M059J (cell line): ENCODE results near the gene VSIG1. TPM values are rescaled to one million over a fixed set of nuclear protein-coding genes. Genes with fewer than 3 reads are reported as not detected.

ENCODE experiments used
- total RNA-seq: library from RNA; depleted of rRNA; stranded (reverse); fragments of >200 nt; shearing (Covaris generic); gene quantifications from 2 replicates; pipeline ENCODE4 v1.2.3, GENCODE V29; 2014; rRNA removed

Gene VSIG1
- total RNA-seq, 1 experiment from 2014 or later, result 0.15 TPM

Other genes starting within 250 kb of the VSIG1 start
- gene MID2, start 219.2 kb upstream of the VSIG1 start, total RNA-seq, result 9.7 and 12.2 TPM in 2 replicates
- not detected in 2 replicates for gene TEX13B, start 62.7 kb upstream of the VSIG1 start, total RNA-seq
- gene PSMD10, start 46.5 kb downstream of the VSIG1 start, total RNA-seq, result 148 and 193 TPM in 2 replicates
- 21.9 and 31.2 TPM in 2 replicates for gene ATG4A, start 46.7 kb downstream of the VSIG1 start, total RNA-seq